Ammon's horn (tissue), 1 donor: ENCODE measurements around the gene FTO.
"Not testable (repeated sequence)": the region's sequence is repeated elsewhere in the genome, so short reads cannot be mapped to it uniquely, and the experiment has no call there.

ENCODE experiments used
- DNase-seq: peaks from one replicate; pipeline ENCODE4 v3.0.0-alpha.2; 2016; ENCODE audit warnings: low spot score

The FTO gene

GRCh38 chr16:53826658-53827057, 122.7 kb downstream of the FTO start:
- no peak for DNase-seq

GRCh38 chr16:53827741-53828140, 123.8 kb downstream of the FTO start:
- peak; percentile 29 for DNase-seq

- no peak for DNase-seq
These were observed 125.3 kb downstream of the FTO start for GRCh38 chr16:53829186-53829747.

GRCh38 chr16:53832896-53833544, 129.1 kb downstream of the FTO start:
- no peak for DNase-seq

- no peak for DNase-seq
These were observed 132.2 kb downstream of the FTO start for GRCh38 chr16:53836142-53836541.

GRCh38 chr16:53836680-53837079, 132.7 kb downstream of the FTO start:
- DNase-seq, result no peak

- DNase-seq, result no peak
These were observed 133.5 kb downstream of the FTO start for GRCh38 chr16:53837426-53837825.

- DNase-seq, result no peak
These were observed 135.2 kb downstream of the FTO start for GRCh38 chr16:53839150-53839549.

- no peak for DNase-seq
These were observed 136.5 kb downstream of the FTO start for GRCh38 chr16:53840456-53840855.

- DNase-seq, result peak; percentile 59
These were observed 137.9 kb downstream of the FTO start for GRCh38 chr16:53841884-53842283.

- no peak for DNase-seq
These were observed 139.1 kb downstream of the FTO start for GRCh38 chr16:53843084-53843483.

GRCh38 chr16:53844804-53845203, 140.8 kb downstream of the FTO start:
- DNase-seq, result peak; percentile 71

- DNase-seq, result not testable (repeated sequence)
These were observed 142.6 kb downstream of the FTO start for GRCh38 chr16:53846549-53846948.

GRCh38 chr16:53846971-53847370, 143.0 kb downstream of the FTO start:
- no peak for DNase-seq

- DNase-seq, result no peak
These were observed 144.5 kb downstream of the FTO start for GRCh38 chr16:53848277-53848942.

- no peak for DNase-seq
These were observed 145.0 kb downstream of the FTO start for GRCh38 chr16:53848950-53849349.

- no peak for DNase-seq
These were observed 145.6 kb downstream of the FTO start for GRCh38 chr16:53849585-53849984.

- no peak for DNase-seq
These were observed 146.0 kb downstream of the FTO start for GRCh38 chr16:53849994-53850393.

- no peak for DNase-seq
These were observed 148.7 kb downstream of the FTO start for GRCh38 chr16:53852678-53853077.

GRCh38 chr16:53855056-53855455, 151.1 kb downstream of the FTO start:
- no peak for DNase-seq

GRCh38 chr16:53855511-53855910, 151.6 kb downstream of the FTO start:
- no peak for DNase-seq

GRCh38 chr16:53859995-53860540, 156.1 kb downstream of the FTO start:
- DNase-seq, result no peak

- DNase-seq, result no peak
These were observed 159.9 kb downstream of the FTO start for GRCh38 chr16:53863861-53864260.
